GM21367 (cell line): ENCODE data around the gene XPNPEP2.
"Not testable (repeated sequence)": the region's sequence is repeated elsewhere in the genome, so short reads cannot be mapped to it uniquely, and the experiment has no call there.

Experiments
- ATAC-seq: cut with Tn5 transposase; IDR thresholded peaks from one replicate; pipeline ENCODE4 v1.9.1; 2021; ENCODE audit not compliant: unreplicated experiment

XPNPEP2 gene

GRCh38 chrX:129719931-129720530, 18.7 kb upstream of the XPNPEP2 start:
- no peak for ATAC-seq

GRCh38 chrX:129720741-129721140, 18.0 kb upstream of the XPNPEP2 start:
- no peak for ATAC-seq

GRCh38 chrX:129721414-129721813, 17.4 kb upstream of the XPNPEP2 start:
- ATAC-seq, result no peak

- ATAC-seq, result no peak
These were observed 16.9 kb upstream of the XPNPEP2 start for GRCh38 chrX:129721870-129722269.

GRCh38 chrX:129723511-129723910, 15.3 kb upstream of the XPNPEP2 start:
- ATAC-seq, result no peak

GRCh38 chrX:129724754-129725153, 14.0 kb upstream of the XPNPEP2 start:
- ATAC-seq, result no peak

GRCh38 chrX:129726307-129727111, 12.3 kb upstream of the XPNPEP2 start:
- ATAC-seq, result no peak

- no peak for ATAC-seq
These were observed 10.7 kb upstream of the XPNPEP2 start for GRCh38 chrX:129728061-129728460.

- no peak for ATAC-seq
These were observed 7.6 kb upstream of the XPNPEP2 start for GRCh38 chrX:129731228-129731627.

- no peak for ATAC-seq
These were observed 5.9 kb upstream of the XPNPEP2 start for GRCh38 chrX:129732857-129733256.

- no peak for ATAC-seq
These were observed 5.4 kb upstream of the XPNPEP2 start for GRCh38 chrX:129733335-129733734.

- ATAC-seq, result no peak
These were observed 2.3 kb upstream of the XPNPEP2 start for GRCh38 chrX:129736491-129736890.

- ATAC-seq, result no peak
These were observed 863 bp upstream of the XPNPEP2 start for GRCh38 chrX:129737916-129738315.

- no peak for ATAC-seq
These were observed 799 bp downstream of the XPNPEP2 start for GRCh38 chrX:129739578-129739977.

GRCh38 chrX:129741880-129742758, 3.3 kb downstream of the XPNPEP2 start:
- no peak for ATAC-seq

GRCh38 chrX:129742759-129743152, 4.0 kb downstream of the XPNPEP2 start:
- not testable (repeated sequence) for ATAC-seq

GRCh38 chrX:129743821-129744220, 5.0 kb downstream of the XPNPEP2 start:
- ATAC-seq, result no peak

- ATAC-seq, result no peak
These were observed 6.1 kb downstream of the XPNPEP2 start for GRCh38 chrX:129744861-129745321.

- no peak for ATAC-seq
These were observed 8.0 kb downstream of the XPNPEP2 start for GRCh38 chrX:129746557-129747470.

GRCh38 chrX:129747533-129747932, 8.8 kb downstream of the XPNPEP2 start:
- no peak for ATAC-seq
